ENCODE measurements around the gene KCNIP4. TPM values are rescaled to one million over a fixed set of nuclear protein-coding genes. Genes with fewer than 3 reads are reported as not detected.

Gene KCNIP4
- total and polyA plus RNA-seq, 9 of the 15 experiments (the other 6 are each of a cell fraction or from before 2014, with no cell fraction given), result 0.25 to 0.41 TPM; not detected in 7

GRCh38 chr4:21248331-21248730 lies 700.2 kb downstream of the KCNIP4 start:
- Histone ChIP-seq H3K4me1 (replicated peaks in 1 of 2; ENCODE audit: control insufficient read depth in 2 of 2, insufficient read depth in 2 of 2, low read length in 2 of 2) (no peaks in the 10 kb centered on the region), H4K20me1 (replicated peaks; ENCODE audit: control insufficient read depth, insufficient read depth, low read length) (no peaks in the 10 kb centered on the region), H3K36me3 (ENCODE audit: control insufficient read depth, insufficient read depth, low read length) (no peaks in the 10 kb centered on the region), H3K9ac (ENCODE audit: insufficient read depth in 1 of 2, low read depth in 2 of 2, low read length in 2 of 2) (no peak overlapping the region), H3K9me3 (replicated peaks; ENCODE audit: control insufficient read depth, insufficient read depth, low read depth, low read length) (no peaks in the 10 kb centered on the region), H3K27me3 (ENCODE audit: control insufficient read depth in 2 of 2, insufficient read depth in 2 of 2, low read length in 2 of 2) (no peaks in the 10 kb centered on the region), H2AFZ (ENCODE audit: low read depth, low read length) (no peak overlapping the region), H3K9me1 (ENCODE audit: control insufficient read depth, insufficient read depth, low read length) (no peaks in the 10 kb centered on the region), H3K27ac (ENCODE audit: extremely low read depth, low read depth, low read length) (no peak overlapping the region), H3K79me2 (ENCODE audit: control insufficient read depth, insufficient read depth, low read length) (no peaks in the 10 kb centered on the region), H3K4me3 (no peak overlapping the region), H3K4me2 (ENCODE audit: insufficient read depth, low read length) (no peak overlapping the region)
- BruUV-seq (replicated peaks), result no TSS peak
- 0% methylated on average over 4 of the region's 4 CpGs for WGBS (ENCODE audit: insufficient coverage, low coverage, missing lambda C conversion rate)
- no peak for TF ChIP-seq ARID1B (IDR thresholded peaks at IDR 0.05)
- no peak for TF ChIP-seq MEIS2 (IDR thresholded peaks at IDR 0.05; ENCODE audit: partially characterized antibody)
- TF ChIP-seq ZNF77 (CRISPR knock-in tag; IDR thresholded peaks at IDR 0.05), result no peak
- TF ChIP-seq JUND (IDR thresholded peaks at IDR 0.05; ENCODE audit: borderline replicate concordance, low read depth, low read length), result no peak
- no peak for TF ChIP-seq JUND (tag; IDR thresholded peaks at IDR 0.05; ENCODE audit: borderline replicate concordance, low read depth, low read length)
- TF ChIP-seq STAT6 (CRISPR knock-in tag; IDR thresholded peaks at IDR 0.05), result no peak
- TF ChIP-seq NFYB (IDR thresholded peaks at IDR 0.05; ENCODE audit: extremely low read depth, insufficient read length), result no peak
- TF ChIP-seq HNRNPLL (IDR thresholded peaks at IDR 0.05; ENCODE audit: low read depth, low read length, poor library complexity, severe bottlenecking), result no peak
- TF ChIP-seq NR1H2 (CRISPR knock-in tag; IDR thresholded peaks at IDR 0.05), result no peak
- no peak for TF ChIP-seq MAZ (CRISPR knock-in tag; conservative IDR thresholded peaks at IDR 0.05 in 1 of 2, IDR thresholded peaks at IDR 0.05 in 1 of 2)
- no peak for TF ChIP-seq ZNF586 (CRISPR knock-in tag; conservative IDR thresholded peaks at IDR 0.05)
- TF ChIP-seq FOXJ3 (CRISPR knock-in tag; IDR thresholded peaks at IDR 0.05), result no peak
- ChIA-PET POLR2A (no interaction called here), CTCF (ENCODE audit: low intra/inter-chr PET ratio) (no interaction called here)
- in situ Hi-C loops (cut with MboI) (no loop called here), intact Hi-C loops (cut with micrococcal nuclease) (no loop called here)
- FAIRE-seq (no peak), DNase-seq (ENCODE audit: extremely low read depth in 1 of 4, low spot score in 3 of 4) (no peak), ATAC-seq (no peak)
